Tibial artery (tissue), 4 donors: ENCODE data around the gene NSG1.

Source experiments
- DNase-seq, 2 donors: peaks; one replicate each; pipeline ENCODE4 v3.0.0-alpha.2; 2019
- H3K27ac ChIP-seq, 2 donors: fragments of 200-600 bp; sonication (generic) in 1 of 2; 1 replicate in 1 of 2; 2 replicates in 1 of 2; pipeline ENCODE4 v1.5.1; 2018 to 2019; ENCODE audit warnings: mild to moderate bottlenecking in 1 of 2
- H3K27me3 ChIP-seq, 2 donors: fragments of 200-600 bp; sonication (generic) in 1 of 2; one replicate each; pipeline versions ENCODE4 v1.5.1 to v1.6.0; 2016 to 2019
- H3K36me3 ChIP-seq, 3 donors: fragments of 200-600 bp; sonication (generic) in 2 of 3; one replicate each; pipeline ENCODE4 v1.5.1; 2016 to 2019; ENCODE audit warnings: mild to moderate bottlenecking in 2 of 3
- H3K4me1 ChIP-seq, 4 donors: fragments of 200-600 bp; sonication (generic) in 2 of 4; 1 replicate in 3 of 4; 2 replicates in 1 of 4; pipeline ENCODE4 v1.5.1; 2016 to 2019
- H3K4me3 ChIP-seq, 2 donors: fragments of 200-600 bp; sonication (generic) in 1 of 2; 1 replicate in 1 of 2; 2 replicates in 1 of 2; pipeline ENCODE4 v1.5.1; 2018 to 2019; ENCODE audit warnings: mild to moderate bottlenecking in 2 of 2
- H3K9me3 ChIP-seq, 3 donors: fragments of 200-600 bp; sonication (generic) in 1 of 3; one replicate each; pipeline ENCODE4 v1.5.1; 2016 to 2019
- CTCF ChIP-seq, 2 experiments: fragments of 200-600 bp in 1 of 2; fragments of 450-650 bp in 1 of 2; IDR thresholded peaks; one replicate each; pipeline ENCODE4 v1.5.1; 2017 to 2019; ENCODE audit warnings: antibody characterized with exemption in 2 of 2, mild to moderate bottlenecking in 1 of 2, moderate library complexity in 1 of 2
- intact Hi-C: fragments of 100-400 bp; cut with DNase I; formaldehyde crosslinking; loops from one replicate; pipeline ENCODE4 v1.15.0; 2023; ENCODE audit warnings: low total_unique reads

The NSG1 gene

GRCh38 chr4:4456351-4456750 is 69.4 kb downstream of the NSG1 start:
- peaks cover 0 to 7% (median 6%) of the 10 kb centered on the region in 3 donors for H3K9me3 ChIP-seq
- TF ChIP-seq CTCF (IDR thresholded peaks at IDR 0.05): no peak
- H3K36me3 ChIP-seq: peaks cover 64 to 86% (median 65%) of the 10 kb centered on the region in 3 donors
- no peaks in the 10 kb centered on the region for H3K27me3 ChIP-seq
- no peak overlapping the region for H3K27ac ChIP-seq
- intact Hi-C loops: no loop called here
- no peak overlapping the region for H3K4me3 ChIP-seq
- no peak for DNase-seq
- H3K4me1 ChIP-seq: no peaks in the 10 kb centered on the region

GRCh38 chr4:4456816-4457578 is 70.1 kb downstream of the NSG1 start:
- no peak for TF ChIP-seq CTCF (IDR thresholded peaks at IDR 0.05)
- H3K9me3 ChIP-seq: peaks cover 0 to 7% (median 6%) of the 10 kb centered on the region in 3 donors
- no peaks in the 10 kb centered on the region for H3K4me1 ChIP-seq
- H3K27ac ChIP-seq: no peak overlapping the region
- H3K36me3 ChIP-seq: peaks cover 58 to 83% (median 64%) of the 10 kb centered on the region in 3 donors
- no peaks in the 10 kb centered on the region for H3K27me3 ChIP-seq
- H3K4me3 ChIP-seq: no peak overlapping the region
- DNase-seq: no peak
- intact Hi-C loops: no loop called here

- Histone ChIP-seq H3K36me3 (peaks cover 49 to 73% (median 54%) of the 10 kb centered on the region in 3 donors), H3K27me3 (no peaks in the 10 kb centered on the region)
- no peak for DNase-seq
Measured at GRCh38 chr4:4457803-4458553, 71.1 kb downstream of the NSG1 start.

GRCh38 chr4:4459181-4459580 is 72.3 kb downstream of the NSG1 start:
- intact Hi-C loops: no loop called here
- Histone ChIP-seq H3K4me3 (no peak overlapping the region), H3K27ac (no peak overlapping the region), H3K36me3 (peaks cover 37 to 61% (median 42%) of the 10 kb centered on the region in 3 donors), H3K4me1 (no peaks in the 10 kb centered on the region), H3K9me3 (no peaks in the 10 kb centered on the region), H3K27me3 (no peaks in the 10 kb centered on the region)
- TF ChIP-seq CTCF (IDR thresholded peaks at IDR 0.05): no peak
- no peak for DNase-seq

More at GRCh38 chr4:4457803-4458553, 71.1 kb downstream of the NSG1 start:
- no peak for TF ChIP-seq CTCF (IDR thresholded peaks at IDR 0.05)
- Histone ChIP-seq H3K4me1 (no peaks in the 10 kb centered on the region), H3K9me3 (peaks cover 0 to 6% (median 0%) of the 10 kb centered on the region in 3 donors), H3K27ac (no peak overlapping the region), H3K4me3 (no peak overlapping the region)
- intact Hi-C loops: no loop called here

- Histone ChIP-seq H3K27me3 (no peaks in the 10 kb centered on the region), H3K27ac (no peak overlapping the region), H3K4me1 (no peaks in the 10 kb centered on the region), H3K9me3 (no peaks in the 10 kb centered on the region), H3K36me3 (peaks cover 29 to 53% (median 36%) of the 10 kb centered on the region in 3 donors), H3K4me3 (no peak overlapping the region)
- intact Hi-C loops: no loop called here
- DNase-seq: no peak
- no peak for TF ChIP-seq CTCF (IDR thresholded peaks at IDR 0.05)
Measured at GRCh38 chr4:4460759-4461158, 73.9 kb downstream of the NSG1 start.
